Activated naive CD8-positive, alpha-beta T cell treated with anti-CD3 and anti-CD28 coated beads, Interleukin-2, amount 10 ng/mL, durations not matched to agents 7 days and 5 days (primary cell): ENCODE data around the gene KIAA0408. TPM values are rescaled to one million over a fixed set of nuclear protein-coding genes. Genes with fewer than 3 reads are reported as not detected.
"Not testable (repeated sequence)": the region's sequence is repeated elsewhere in the genome, so short reads cannot be mapped to it uniquely, and the experiment has no call there.

Experiments used
- ATAC-seq: fragments of 150-1000 bp; cut with Tn5 transposase; one replicate; pipeline ENCODE4 v1.10.0; 2021; ENCODE audit warnings: low read depth, moderate library complexity
- POLR2A ChIA-PET: fragments of 350-600 bp; sonication (Branson Sonifier 250); formaldehyde crosslinking; loops from one replicate; lab custom pipeline; 2021; ENCODE audit warnings: antibody characterized with exemption; lab: Charles Lee
- DNase-seq: peaks from one replicate; pipeline ENCODE4 v3.0.0; 2021
- H3K27ac Mint-ChIP-seq: one replicate; pipeline ENCODE4 v1.8.0; 2022; ENCODE audit warnings: mild to moderate bottlenecking, mixed read lengths
- H3K27me3 Mint-ChIP-seq: one replicate; pipeline ENCODE4 v1.8.0; 2022; ENCODE audit warnings: mild to moderate bottlenecking, moderate library complexity, mixed read lengths
- H3K36me3 Mint-ChIP-seq: one replicate; pipeline ENCODE4 v1.8.0; 2021; ENCODE audit warnings: mild to moderate bottlenecking, mixed read lengths
- H3K4me1 Mint-ChIP-seq: one replicate; pipeline ENCODE4 v1.8.0; 2021; ENCODE audit warnings: mixed read lengths
- H3K4me3 Mint-ChIP-seq: one replicate; pipeline ENCODE4 v1.8.0; 2022; ENCODE audit warnings: mild to moderate bottlenecking, moderate library complexity, mixed read lengths
- H3K9me3 Mint-ChIP-seq: one replicate; pipeline ENCODE4 v1.8.0; 2021; ENCODE audit warnings: mixed read lengths
- total RNA-seq, 2 experiments: library from RNA; stranded (reverse); gene quantifications; one replicate each; pipeline ENCODE4 v1.2.3, GENCODE V29; 2021

KIAA0408 gene
- total RNA-seq, 2 experiments from 2014 or later, result 3.1 to 3.5 TPM

GRCh38 chr6:127421164-127421563, 38.0 kb downstream of the KIAA0408 start:
- DNase-seq, POLR2A ChIA-PET: not testable (repeated sequence)

DNA sequence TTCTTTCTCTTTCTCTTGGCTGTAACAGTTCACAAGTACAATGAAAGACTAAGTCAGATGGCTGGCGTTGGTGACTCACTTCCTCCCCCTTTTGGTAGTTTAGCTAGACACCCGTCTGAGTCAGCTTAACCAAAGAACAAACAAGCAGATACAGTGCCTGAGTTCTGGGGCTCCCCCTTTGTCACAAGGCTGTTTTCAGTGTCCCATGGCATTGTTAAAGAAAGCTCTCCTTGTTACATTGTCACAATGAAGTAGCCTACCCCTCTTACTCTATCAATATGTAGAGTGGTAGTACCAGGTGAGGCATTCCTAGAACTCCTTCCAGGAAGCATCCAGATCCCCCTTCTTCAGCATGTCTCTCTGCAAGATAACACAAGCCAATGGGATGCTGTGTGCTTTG, 38.6 kb downstream of the KIAA0408 start:
- DNase-seq (peak; percentile 41), ATAC-seq (peak; percentile 100)
- no peaks in the 10 kb centered on the region for H3K27me3 Mint-ChIP-seq
- POLR2A ChIA-PET, result no interaction called here
- H3K9me3 Mint-ChIP-seq, result no peaks in the 10 kb centered on the region
- peaks cover 8% of the 10 kb centered on the region for H3K4me1 Mint-ChIP-seq
- H3K27ac Mint-ChIP-seq, result no peak overlapping the region
- H3K4me3 Mint-ChIP-seq, result no peak overlapping the region
- H3K36me3 Mint-ChIP-seq, result no peaks in the 10 kb centered on the region

More at GRCh38 chr6:127421164-127421563, 38.0 kb downstream of the KIAA0408 start:
- not testable (repeated sequence) for H3K27ac Mint-ChIP-seq, H3K27me3 Mint-ChIP-seq, ATAC-seq, H3K4me1 Mint-ChIP-seq, H3K36me3 Mint-ChIP-seq, H3K4me3 Mint-ChIP-seq, H3K9me3 Mint-ChIP-seq

DNA sequence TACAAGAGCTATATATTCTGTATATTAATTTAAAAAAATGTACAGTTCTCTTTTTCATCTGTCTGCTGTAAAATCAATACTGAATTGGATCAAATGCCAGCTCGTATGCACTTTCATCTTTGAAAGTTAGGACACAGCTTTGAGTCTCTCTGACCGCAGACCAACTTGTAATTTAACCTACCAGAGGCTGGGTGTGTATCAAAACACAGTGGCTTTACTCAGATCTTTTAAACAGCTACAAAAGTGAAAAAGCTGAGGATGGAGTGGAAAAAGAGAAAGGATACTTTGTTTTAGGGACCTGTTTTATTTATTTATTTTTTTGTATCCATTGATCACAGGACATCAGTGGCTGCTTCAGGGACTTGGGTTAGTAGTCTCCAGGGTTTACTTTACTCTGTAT, 44.1 kb downstream of the KIAA0408 start:
- Mint-ChIP-seq H3K4me3 (no peak overlapping the region), H3K36me3 (no peaks in the 10 kb centered on the region), H3K4me1 (no peaks in the 10 kb centered on the region), H3K27ac (no peak overlapping the region), H3K27me3 (peaks cover 7% of the 10 kb centered on the region), H3K9me3 (no peaks in the 10 kb centered on the region)
- no peak for DNase-seq
- POLR2A ChIA-PET, result no interaction called here
- no peak for ATAC-seq

GRCh38 chr6:127413123-127413522, 46.1 kb downstream of the KIAA0408 start:
- H3K27ac Mint-ChIP-seq, H3K4me1 Mint-ChIP-seq, POLR2A ChIA-PET, H3K9me3 Mint-ChIP-seq, ATAC-seq, DNase-seq, H3K36me3 Mint-ChIP-seq, H3K4me3 Mint-ChIP-seq, H3K27me3 Mint-ChIP-seq: not testable (repeated sequence)

- H3K36me3 Mint-ChIP-seq, ATAC-seq, DNase-seq, H3K27me3 Mint-ChIP-seq, H3K27ac Mint-ChIP-seq, H3K4me1 Mint-ChIP-seq, H3K9me3 Mint-ChIP-seq, POLR2A ChIA-PET, H3K4me3 Mint-ChIP-seq: not testable (repeated sequence)
Observed at GRCh38 chr6:127412016-127412415, 47.2 kb downstream of the KIAA0408 start.

Other genes starting within 250 kb of the KIAA0408 start
- gene RNF146, start 192.5 kb downstream of the KIAA0408 start, total RNA-seq, result 10 to 100 TPM; 24.8 to 25.4 TPM
- gene ECHDC1, start 115.8 kb downstream of the KIAA0408 start, total RNA-seq, result 10 to 100 TPM; 38.6 to 40.2 TPM
- not detected for gene C6orf58, start 117.8 kb upstream of the KIAA0408 start, total RNA-seq